Peyer's patch (tissue), 4 donors: ENCODE results near the gene RBM4.

Experiments
- CTCF ChIP-seq, 6 experiments: fragments of 450-650 bp in 4 of 6; fragments of 200-600 bp in 2 of 6; sonication (generic) in 1 of 6; IDR thresholded peaks; one replicate each; pipeline ENCODE4 v1.5.1; 2017 to 2019; ENCODE audit warnings: antibody characterized with exemption in 6 of 6, mild to moderate bottlenecking in 3 of 6, moderate library complexity in 1 of 6
- POLR2A ChIP-seq, 2 donors: fragments of 450-650 bp; IDR thresholded peaks; one replicate each; pipeline ENCODE4 v1.5.1; 2017; ENCODE audit warnings: antibody characterized with exemption in 2 of 2, mild to moderate bottlenecking in 2 of 2, moderate library complexity in 2 of 2

GRCh38 chr11:66609721-66610617 lies 28.5 kb upstream of the RBM4 start:
- TF ChIP-seq CTCF (IDR thresholded peaks at IDR 0.05): no peak
- no peak for TF ChIP-seq POLR2A (IDR thresholded peaks at IDR 0.05)
